ENCODE results near the gene B4GALNT3.

DNA sequence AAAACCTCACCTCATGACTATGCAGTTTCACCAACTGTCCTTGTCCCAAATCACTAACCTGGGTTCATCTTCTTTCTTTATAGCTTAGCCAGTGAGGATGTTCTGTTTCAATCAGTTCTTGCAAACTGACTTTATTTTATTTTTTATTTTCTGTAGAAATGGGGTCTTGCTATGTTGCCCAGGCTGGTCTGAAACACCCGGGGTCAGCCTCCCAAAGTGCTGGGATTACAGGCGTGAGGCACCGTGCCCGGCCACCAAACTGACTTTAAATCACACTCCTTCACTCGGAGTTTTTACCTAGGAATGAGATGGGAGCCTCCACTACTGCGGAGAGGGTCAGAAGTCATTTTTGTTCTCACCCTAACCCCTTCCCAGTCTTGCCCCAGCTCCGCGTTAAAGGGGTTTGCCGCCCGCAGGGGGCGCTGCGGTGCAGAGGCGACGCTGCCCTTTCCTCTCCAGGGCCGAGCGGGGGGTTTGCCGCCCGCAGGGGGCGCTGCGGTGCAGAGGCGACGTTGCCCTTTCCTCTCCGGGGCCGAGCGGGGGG lies 7.0 kb upstream of the B4GALNT3 start:
- TF ChIP-seq, protein P1, sequence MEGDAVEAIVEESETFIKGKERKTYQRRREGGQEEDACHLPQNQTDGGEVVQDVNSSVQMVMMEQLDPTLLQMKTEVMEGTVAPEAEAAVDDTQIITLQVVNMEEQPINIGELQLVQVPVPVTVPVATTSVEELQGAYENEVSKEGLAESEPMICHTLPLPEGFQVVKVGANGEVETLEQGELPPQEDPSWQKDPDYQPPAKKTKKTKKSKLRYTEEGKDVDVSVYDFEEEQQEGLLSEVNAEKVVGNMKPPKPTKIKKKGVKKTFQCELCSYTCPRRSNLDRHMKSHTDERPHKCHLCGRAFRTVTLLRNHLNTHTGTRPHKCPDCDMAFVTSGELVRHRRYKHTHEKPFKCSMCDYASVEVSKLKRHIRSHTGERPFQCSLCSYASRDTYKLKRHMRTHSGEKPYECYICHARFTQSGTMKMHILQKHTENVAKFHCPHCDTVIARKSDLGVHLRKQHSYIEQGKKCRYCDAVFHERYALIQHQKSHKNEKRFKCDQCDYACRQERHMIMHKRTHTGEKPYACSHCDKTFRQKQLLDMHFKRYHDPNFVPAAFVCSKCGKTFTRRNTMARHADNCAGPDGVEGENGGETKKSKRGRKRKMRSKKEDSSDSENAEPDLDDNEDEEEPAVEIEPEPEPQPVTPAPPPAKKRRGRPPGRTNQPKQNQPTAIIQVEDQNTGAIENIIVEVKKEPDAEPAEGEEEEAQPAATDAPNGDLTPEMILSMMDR (IDR thresholded peaks at IDR 0.05 in 4 of 5, conservative IDR thresholded peaks at IDR 0.05 in 1 of 5): peak in 2 of 5 experiments; percentile 27 to 32
- no peak for TF ChIP-seq POLR2A (IDR thresholded peaks at IDR 0.05)

Data from gastrocnemius medialis (tissue), 4 donors.